ENCODE results near the gene ZAR1.
A peak's percentile ranks its signal among the peaks of the same experiment; 100 is the strongest.
"Not testable (repeated sequence)": the region's sequence is repeated elsewhere in the genome, so short reads cannot be mapped to it uniquely, and the experiment has no call there.

The ZAR1 gene

GRCh38 chr4:48450740-48451139 is 39.3 kb upstream of the ZAR1 start:
- no peak for TF ChIP-seq L3MBTL2 (conservative IDR thresholded peaks at IDR 0.05)
- TF ChIP-seq FOXM1 (IDR thresholded peaks at IDR 0.05; ENCODE audit: borderline replicate concordance), result no peak
- no peak for TF ChIP-seq SUZ12 (IDR thresholded peaks at IDR 0.05)
- TF ChIP-seq ZNF384 (IDR thresholded peaks at IDR 0.05), result no peak
- no peak for TF ChIP-seq FOXA1 (IDR thresholded peaks at IDR 0.05)
- no peak for TF ChIP-seq ARNT (IDR thresholded peaks at IDR 0.05)
- TF ChIP-seq FOXK2 (IDR thresholded peaks at IDR 0.05), result no peak
- TF ChIP-seq PKNOX1 (IDR thresholded peaks at IDR 0.05), result no peak
- no peak for TF ChIP-seq SP1 (IDR thresholded peaks at IDR 0.05)
- TF ChIP-seq NFRKB (IDR thresholded peaks at IDR 0.05), result no peak
- no peak for TF ChIP-seq CTBP1 (IDR thresholded peaks at IDR 0.05; ENCODE audit: borderline replicate concordance)
- TF ChIP-seq LEF1 (IDR thresholded peaks at IDR 0.05; ENCODE audit: borderline replicate concordance), result no peak
- no peak for TF ChIP-seq BHLHE40 (IDR thresholded peaks at IDR 0.05; ENCODE audit: borderline replicate concordance)
- TF ChIP-seq ELF4 (IDR thresholded peaks at IDR 0.05), result no peak
- TF ChIP-seq TARDBP (IDR thresholded peaks at IDR 0.05), result no peak
- TF ChIP-seq HDGF (IDR thresholded peaks at IDR 0.05; ENCODE audit: borderline replicate concordance), result no peak
- POLR2A ChIA-PET, result no interaction called here
- CTCF ChIA-PET, result no interaction called here
- no peak for DNase-seq (ENCODE audit: extremely low spot score)

GRCh38 chr4:48451656-48452055 is 38.4 kb upstream of the ZAR1 start:
- POLR2A ChIA-PET, CTCF ChIA-PET: not testable (repeated sequence)

GRCh38 chr4:48454591-48454990 is 35.5 kb upstream of the ZAR1 start:
- no peak for TF ChIP-seq TARDBP (IDR thresholded peaks at IDR 0.05)
- TF ChIP-seq FOXK2 (IDR thresholded peaks at IDR 0.05), result no peak
- no peak for TF ChIP-seq L3MBTL2 (conservative IDR thresholded peaks at IDR 0.05)
- TF ChIP-seq ELF4 (IDR thresholded peaks at IDR 0.05), result no peak
- no peak for TF ChIP-seq PKNOX1 (IDR thresholded peaks at IDR 0.05)
- TF ChIP-seq SP1 (IDR thresholded peaks at IDR 0.05), result no peak
- TF ChIP-seq CTBP1 (IDR thresholded peaks at IDR 0.05; ENCODE audit: borderline replicate concordance), result no peak
- TF ChIP-seq SUZ12 (IDR thresholded peaks at IDR 0.05), result no peak
- no peak for TF ChIP-seq FOXA1 (IDR thresholded peaks at IDR 0.05)
- no peak for TF ChIP-seq HDGF (IDR thresholded peaks at IDR 0.05; ENCODE audit: borderline replicate concordance)
- TF ChIP-seq ZNF384 (IDR thresholded peaks at IDR 0.05), result no peak
- no peak for TF ChIP-seq FOXM1 (IDR thresholded peaks at IDR 0.05; ENCODE audit: borderline replicate concordance)
- TF ChIP-seq ARNT (IDR thresholded peaks at IDR 0.05), result no peak
- TF ChIP-seq BHLHE40 (IDR thresholded peaks at IDR 0.05; ENCODE audit: borderline replicate concordance), result no peak
- TF ChIP-seq LEF1 (IDR thresholded peaks at IDR 0.05; ENCODE audit: borderline replicate concordance), result no peak
- DNase-seq (ENCODE audit: extremely low spot score), result no peak
- CTCF ChIA-PET, result no interaction called here
- POLR2A ChIA-PET, result no interaction called here

More at GRCh38 chr4:48451656-48452055, 38.4 kb upstream of the ZAR1 start:
- not testable (repeated sequence) for DNase-seq (ENCODE audit: extremely low spot score)

GRCh38 chr4:48461000-48461399 is 29.1 kb upstream of the ZAR1 start:
- TF ChIP-seq ZNF384 (IDR thresholded peaks at IDR 0.05) (no peak), FOXK2 (IDR thresholded peaks at IDR 0.05) (no peak), HDGF (IDR thresholded peaks at IDR 0.05; ENCODE audit: borderline replicate concordance) (no peak), L3MBTL2 (conservative IDR thresholded peaks at IDR 0.05) (no peak), TARDBP (IDR thresholded peaks at IDR 0.05) (no peak), NFRKB (IDR thresholded peaks at IDR 0.05) (no peak), FOXA1 (IDR thresholded peaks at IDR 0.05) (no peak), ARNT (IDR thresholded peaks at IDR 0.05) (no peak), ELF4 (IDR thresholded peaks at IDR 0.05) (no peak), LEF1 (IDR thresholded peaks at IDR 0.05; ENCODE audit: borderline replicate concordance) (no peak), BHLHE40 (IDR thresholded peaks at IDR 0.05; ENCODE audit: borderline replicate concordance) (no peak), SP1 (IDR thresholded peaks at IDR 0.05) (no peak), FOXM1 (IDR thresholded peaks at IDR 0.05; ENCODE audit: borderline replicate concordance) (no peak), SUZ12 (IDR thresholded peaks at IDR 0.05) (no peak)
- ChIA-PET POLR2A (no interaction called here), CTCF (no interaction called here)
- DNase-seq (ENCODE audit: extremely low spot score), result no peak

- DNase-seq (ENCODE audit: extremely low spot score), result no peak
- TF ChIP-seq FOXK2 (IDR thresholded peaks at IDR 0.05) (no peak), FOXM1 (IDR thresholded peaks at IDR 0.05; ENCODE audit: borderline replicate concordance) (no peak), LEF1 (IDR thresholded peaks at IDR 0.05; ENCODE audit: borderline replicate concordance) (no peak), PKNOX1 (IDR thresholded peaks at IDR 0.05) (peak; percentile 39; the same call in 1 of the 2 replicates)
- ChIA-PET CTCF (no interaction called here), POLR2A (no interaction called here)
Measured at GRCh38 chr4:48462363-48462762, 27.7 kb upstream of the ZAR1 start.

- ChIA-PET POLR2A (no interaction called here), CTCF (interaction anchor here (0.6 kb wide), 1 partner anchor 95 kb away, joined by 3 read pairs; no protein-coding TSS in a partner anchor)
- no peak for TF ChIP-seq PKNOX1 (IDR thresholded peaks at IDR 0.05)
- no peak for TF ChIP-seq FOXA1 (IDR thresholded peaks at IDR 0.05)
- TF ChIP-seq SP1 (IDR thresholded peaks at IDR 0.05), result no peak
- TF ChIP-seq L3MBTL2 (conservative IDR thresholded peaks at IDR 0.05), result no peak
- TF ChIP-seq HDGF (IDR thresholded peaks at IDR 0.05; ENCODE audit: borderline replicate concordance), result no peak
- no peak for TF ChIP-seq ELF4 (IDR thresholded peaks at IDR 0.05)
- no peak for TF ChIP-seq TARDBP (IDR thresholded peaks at IDR 0.05)
- DNase-seq (ENCODE audit: extremely low spot score), result no peak
Measured at GRCh38 chr4:48467442-48467841, 22.6 kb upstream of the ZAR1 start.

Data from HEK293T (cell line).